Thyroid gland (tissue), 4 donors: ENCODE results near the gene A2ML1.
"Not testable (repeated sequence)": the region's sequence is repeated elsewhere in the genome, so short reads cannot be mapped to it uniquely, and the experiment has no call there.

Experiments used
- CTCF ChIP-seq, 6 experiments: fragments of 200-600 bp in 3 of 6; fragments of 450-650 bp in 3 of 6; sonication (generic) in 3 of 6; IDR thresholded peaks; one replicate each; pipeline ENCODE4 v1.5.1; 2016 to 2019; ENCODE audit warnings: antibody characterized with exemption in 6 of 6, mild to moderate bottlenecking in 2 of 6, inconsistent platforms in 1 of 6, moderate library complexity in 1 of 6
- POLR2A ChIP-seq, 2 donors: fragments of 450-650 bp; IDR thresholded peaks; one replicate each; pipeline ENCODE4 v1.6.1; 2017; ENCODE audit warnings: antibody characterized with exemption in 2 of 2, mild to moderate bottlenecking in 2 of 2, moderate library complexity in 1 of 2

- TF ChIP-seq CTCF, POLR2A (IDR thresholded peaks at IDR 0.05): not testable (repeated sequence)
These were observed 1.6 kb upstream of the A2ML1 start for GRCh38 chr12:8820676-8821407.
